AG04450 (cell line): ENCODE measurements around the gene CEP20. TPM values are rescaled to one million over a fixed set of nuclear protein-coding genes. Genes with fewer than 3 reads are reported as not detected.
"Not testable (repeated sequence)": the region's sequence is repeated elsewhere in the genome, so short reads cannot be mapped to it uniquely, and the experiment has no call there.

Experiments
- CTCF ChIA-PET: fragments of 300-600, 350-600 bp; formaldehyde crosslinking; extraction: SDS; loops from one replicate; lab custom pipeline; 2022; ENCODE audit warnings: antibody characterized with exemption, inconsistent platforms; lab: Charles Lee
- POLR2A ChIA-PET: fragments of 350-600 bp; formaldehyde crosslinking; extraction: SDS; loops from one replicate; lab custom pipeline; 2021; ENCODE audit warnings: antibody characterized with exemption, inconsistent platforms; lab: Yijun Ruan, JAX
- DNase-seq: peaks from one replicate; pipeline ENCODE4 v3.0.0-alpha.2; 2011; ENCODE audit warnings: low read depth, low spot score
- H3K27ac ChIP-seq: one replicate; pipeline ENCODE4 v1.5.1; 2012; ENCODE audit warnings: low read depth, low read length, control low read depth
- H3K27me3 ChIP-seq: one replicate; pipeline ENCODE4 v1.6.0; 2012; ENCODE audit warnings: low read length; ENCODE audit not compliant: control insufficient read depth, insufficient read depth
- H3K4me3 ChIP-seq: 2 replicates; pipeline ENCODE4 v1.5.1; 2011; ENCODE audit warnings: mild to moderate bottlenecking, low read depth, low read length, control low read depth
- H3K9me3 ChIP-seq: 2 replicates; pipeline ENCODE4 v1.5.1; 2012; ENCODE audit warnings: low read length; ENCODE audit not compliant: control insufficient read depth, insufficient read depth
- CTCF ChIP-seq: IDR thresholded peaks from 2 replicates; pipeline ENCODE4 v1.5.1; 2011; ENCODE audit warnings: low read depth, low read length, control low read depth, inconsistent platforms
- polyA minus RNA-seq: library from RNA; depleted of rRNA, polyadenylated mRNA; stranded (reverse); fragments of >200 nt; gene quantifications from 2 replicates; pipeline ENCODE4 v1.2.3, GENCODE V29; 2011; rRNA and poly(A)+ RNA removed
- polyA plus RNA-seq: library from polyadenylated mRNA; depleted of rRNA; stranded (reverse); fragments of >200 nt; gene quantifications from 2 replicates; pipeline ENCODE4 v1.2.3, GENCODE V29; 2011; rRNA removed

CEP20 gene
- polyA plus RNA-seq: 38.9 and 49.3 TPM in 2 replicates
- polyA minus RNA-seq: 16.4 and 29.0 TPM in 2 replicates

GRCh38 chr16:15888072-15888976 lies at the start of gene CEP20:
Gene CEP20, minus strand, starts transcription at chr16:15888603. Its CDS starts 18 bp downstream, at chr16:15888585.
- Histone ChIP-seq H3K4me3 (peak within 1 kb of the TSS; percentile 96), H3K27ac (peak within 1 kb of the TSS; percentile 85), H3K27me3 (no peaks in the 10 kb centered on the region), H3K9me3 (no peaks in the 10 kb centered on the region)
- ChIA-PET CTCF (interaction anchor here (0.6 to 4.9 kb wide), 5 partner anchors 9 to 393 kb away, joined by 3 to 35 read pairs (median 3); no protein-coding TSS in a partner anchor), POLR2A (interaction anchor here (0.6 to 1.9 kb wide), 18 partner anchors 9 to 234 kb away, joined by 3 to 8 read pairs (median 4); no protein-coding TSS in a partner anchor)
- peak; percentile 20; the same call in 1 of the 2 replicates for TF ChIP-seq CTCF
- peak; percentile 97 for DNase-seq

GRCh38 chr16:15936809-15937208 lies 48.4 kb upstream of the CEP20 start:
- H3K27ac ChIP-seq, H3K4me3 ChIP-seq, POLR2A ChIA-PET, H3K27me3 ChIP-seq, H3K9me3 ChIP-seq, DNase-seq: not testable (repeated sequence)
- CTCF ChIA-PET: interaction anchor here (0.6 kb wide), 1 partner anchor 191 kb away, joined by 9 read pairs; no protein-coding TSS in a partner anchor

- no peak for DNase-seq
- H3K27me3 ChIP-seq: no peaks in the 10 kb centered on the region
- ChIA-PET CTCF (no interaction called here), POLR2A (no interaction called here)
- no peaks in the 10 kb centered on the region for H3K9me3 ChIP-seq
- H3K27ac ChIP-seq: no peak overlapping the region
- TF ChIP-seq CTCF: no peak
- no peak overlapping the region for H3K4me3 ChIP-seq
These were observed 46.6 kb upstream of the CEP20 start for GRCh38 chr16:15934991-15935390.

- Histone ChIP-seq H3K27me3 (no peaks in the 10 kb centered on the region), H3K4me3 (no peak overlapping the region), H3K27ac (no peak overlapping the region), H3K9me3 (no peaks in the 10 kb centered on the region)
- DNase-seq: no peak
- TF ChIP-seq CTCF: no peak
- ChIA-PET CTCF (no interaction called here), POLR2A (no interaction called here)
These were observed 45.4 kb upstream of the CEP20 start for GRCh38 chr16:15933781-15934180.

GRCh38 chr16:15932939-15933338 lies 44.5 kb upstream of the CEP20 start:
- POLR2A ChIA-PET: no interaction called here
- Histone ChIP-seq H3K9me3 (no peaks in the 10 kb centered on the region), H3K4me3 (no peak overlapping the region), H3K27me3 (no peaks in the 10 kb centered on the region), H3K27ac (no peak overlapping the region)
- CTCF ChIA-PET: no interaction called here
- TF ChIP-seq CTCF: no peak
- DNase-seq: no peak
